Adipose tissue (tissue), 3 donors: ENCODE data around the gene COLEC12. TPM values are rescaled to one million over a fixed set of nuclear protein-coding genes. Genes with fewer than 3 reads are reported as not detected.
A peak's percentile ranks its signal among the peaks of the same experiment; 100 is the strongest.

Experiments
- H3K27ac ChIP-seq: one replicate; pipeline ENCODE4 v1.5.1; 2013; ENCODE audit warnings: low read depth, low read length
- WGBS, 3 donors: extraction: QIAGEN DNeasy Blood & Tissue Kit; methylation state at CpG; one replicate each; pipeline ENCODE4 v1.1.7; 2013; 5-methylcytosine and 5-hydroxymethylcytosine counted together
- polyA plus RNA-seq, 3 donors: library from polyadenylated mRNA; stranded (reverse); fragments of 200-250 nt; gene quantifications; one replicate each; pipeline ENCODE4 v1.2.3, GENCODE V29; 2013
- donor health status: healthy with polysubstance abuse.
- donor health status: Bipolar disorder and iron deficiency.
- donor health status: healthy.

COLEC12 gene
- polyA plus RNA-seq, 3 donors = 5.2 to 10.8 (median 9.5) TPM

DNA sequence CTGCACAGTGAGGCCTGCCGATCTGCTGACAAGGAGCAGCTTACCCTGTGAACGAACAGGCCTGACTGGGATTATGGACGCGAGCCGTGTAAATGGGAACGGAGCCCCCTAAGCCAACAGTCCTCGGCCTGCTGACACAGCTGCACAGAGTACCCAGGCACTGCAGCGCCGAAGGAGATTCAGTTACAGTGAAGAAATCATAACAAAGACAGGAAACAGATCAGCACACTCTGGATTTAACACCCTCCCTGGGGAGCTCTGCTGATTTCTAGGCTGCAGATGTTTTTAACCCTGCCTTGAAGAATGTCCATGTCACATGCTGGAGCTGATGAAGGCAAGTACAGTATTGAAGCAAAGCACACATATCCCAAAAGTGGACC, 43.4 kb downstream of the COLEC12 start:
- H3K27ac ChIP-seq = peak overlapping the region; percentile 10
- WGBS, 3 donors = 9 to 46% (median 13%) methylated on average over 9 of the region's 9 CpGs

DNA sequence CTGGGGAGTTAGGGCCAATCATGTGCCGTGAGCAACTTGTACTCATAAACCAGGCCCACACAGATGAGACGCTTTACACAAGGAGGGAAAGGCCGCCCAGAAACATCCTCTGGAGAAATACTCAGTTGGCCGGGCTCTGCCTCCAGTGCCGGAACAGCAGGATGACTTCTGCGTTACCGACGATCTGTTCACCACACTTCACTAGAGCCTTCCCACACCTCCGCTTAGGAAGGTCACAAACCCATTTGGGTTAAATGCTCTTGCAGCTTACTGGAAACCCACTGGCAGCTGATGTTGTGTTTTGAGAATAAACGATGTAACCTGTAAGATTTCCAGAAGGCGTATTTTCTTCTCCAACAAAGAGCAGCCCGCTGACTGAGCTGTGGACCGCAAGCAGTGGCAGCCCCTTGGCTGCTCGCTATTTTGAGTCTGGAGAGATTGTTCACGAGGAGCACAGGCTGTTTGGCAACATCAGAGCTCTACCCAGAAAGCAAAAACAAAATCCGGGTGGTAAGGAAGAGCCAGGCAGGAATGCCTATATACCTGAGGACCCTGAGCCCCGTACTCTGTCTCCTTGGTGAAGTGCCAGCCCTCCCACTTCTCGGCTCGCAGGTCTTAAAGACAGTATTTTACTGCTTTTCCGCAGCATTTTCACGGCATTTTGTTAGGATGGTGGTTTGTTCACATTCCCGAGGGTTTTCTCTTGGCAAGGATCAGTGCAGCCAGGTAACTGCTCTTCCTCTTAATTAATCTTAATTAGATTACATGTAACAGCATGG, 44.0 kb downstream of the COLEC12 start:
- WGBS, 3 donors = 44 to 79% (median 52%) methylated on average over 22 of the region's 22 CpGs
- peak overlapping the region; percentile 10 for H3K27ac ChIP-seq

DNA sequence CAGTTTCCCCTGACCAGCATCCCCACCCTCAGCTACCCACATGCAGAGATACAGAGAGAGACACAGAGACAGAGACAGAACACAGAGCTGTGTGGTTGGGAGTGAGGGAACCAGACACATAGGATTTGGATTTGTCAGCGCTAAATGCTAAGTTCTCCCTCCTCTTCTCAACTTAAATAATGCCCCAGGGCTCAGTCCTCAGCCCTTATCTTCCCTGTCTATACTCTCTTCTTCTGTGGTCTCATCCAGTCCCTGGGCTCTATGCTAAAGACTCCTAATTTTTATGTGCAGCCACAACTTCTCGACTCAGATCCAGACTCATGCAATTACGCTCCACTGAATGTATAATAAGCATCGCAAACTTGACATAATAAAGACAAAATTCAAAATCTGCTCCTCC, 47.1 kb downstream of the COLEC12 start:
- WGBS, 3 donors = 94 to 98% (median 95%) methylated on average over 4 of the region's 4 CpGs

DNA sequence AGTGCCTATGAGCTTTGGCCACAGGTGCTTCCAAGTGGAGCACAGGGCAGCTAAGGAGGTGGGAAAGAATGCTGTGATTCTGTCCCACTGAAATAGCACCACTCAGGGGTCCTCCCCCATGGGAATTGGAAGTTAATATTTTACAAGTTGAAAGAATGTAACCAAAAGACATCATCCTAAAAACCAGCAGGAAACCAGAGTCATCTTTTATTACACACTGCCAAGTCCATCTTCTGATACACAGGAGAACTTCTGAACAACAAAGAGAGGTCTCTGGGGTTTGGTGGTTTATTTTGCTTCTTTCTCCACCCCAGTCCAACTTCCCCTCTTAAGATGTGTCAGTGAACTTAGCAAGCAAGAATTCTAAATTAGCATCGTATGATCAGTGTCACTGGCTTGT, 47.7 kb downstream of the COLEC12 start:
- WGBS, 3 donors = 31 to 89% (median 32%) methylated on average over 1 of the region's 1 CpG
- H3K27ac ChIP-seq = no peak overlapping the region

More for the DNA sequence above, 47.1 kb downstream of the COLEC12 start:
- H3K27ac ChIP-seq = no peak overlapping the region

DNA sequence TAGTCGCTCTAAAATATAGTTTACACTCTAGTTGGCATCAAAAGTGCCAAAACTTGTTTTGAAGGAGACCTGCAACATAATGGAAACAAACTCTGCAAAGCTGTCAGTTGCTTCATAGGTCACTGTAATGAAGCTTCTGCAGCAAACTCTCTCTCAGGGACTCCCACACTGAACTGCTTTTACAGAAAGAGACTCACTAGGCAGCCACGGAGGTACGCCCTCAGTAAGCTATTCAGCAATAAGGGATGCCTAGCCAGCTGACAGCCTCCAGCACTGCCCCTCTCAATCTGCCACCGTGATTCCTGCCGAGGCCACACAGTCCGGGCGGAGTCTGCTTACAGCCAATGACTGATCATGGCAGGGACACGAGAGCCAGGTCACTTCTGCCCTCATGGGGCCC, 51.1 kb downstream of the COLEC12 start:
- 26 to 50% (median 50%) methylated on average over 8 of the region's 8 CpGs for whole genome bisulfite sequencing, 3 donors
- no peak overlapping the region for H3K27ac ChIP-seq

DNA sequence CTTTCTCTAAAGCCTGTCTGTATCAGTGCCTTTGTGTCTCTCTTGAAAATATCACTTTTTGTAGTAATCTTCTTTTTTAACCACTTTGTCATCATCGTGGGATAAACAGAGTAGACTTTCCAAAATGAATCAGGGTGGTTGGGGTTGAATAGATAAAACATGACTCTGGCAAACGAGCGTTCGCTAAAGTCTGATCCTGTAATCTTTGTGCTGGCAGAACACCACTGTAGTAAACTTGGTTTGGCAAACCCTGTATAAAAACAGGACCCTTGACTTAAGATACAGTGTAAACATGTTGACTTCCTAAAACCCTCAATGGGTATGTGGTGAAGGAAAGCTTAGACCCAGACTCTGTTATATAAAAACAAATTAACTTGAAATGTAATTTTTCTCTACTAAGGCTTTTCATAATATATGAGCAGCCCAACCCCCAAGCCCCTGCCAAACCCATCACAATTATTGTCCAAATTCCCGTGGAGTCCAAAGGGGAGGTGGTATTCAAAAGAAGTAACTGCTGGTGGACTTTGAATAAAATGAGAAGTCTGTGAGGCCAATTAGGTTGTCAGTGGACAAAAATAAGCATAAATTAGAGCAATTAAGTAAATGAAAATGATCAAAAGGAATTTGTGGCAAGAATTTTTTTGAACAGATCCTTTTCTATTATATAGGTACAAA, 52.2 kb downstream of the COLEC12 start:
- 29 to 57% (median 56%) methylated on average over 5 of the region's 5 CpGs for WGBS, 3 donors
- no peak overlapping the region for H3K27ac ChIP-seq

DNA sequence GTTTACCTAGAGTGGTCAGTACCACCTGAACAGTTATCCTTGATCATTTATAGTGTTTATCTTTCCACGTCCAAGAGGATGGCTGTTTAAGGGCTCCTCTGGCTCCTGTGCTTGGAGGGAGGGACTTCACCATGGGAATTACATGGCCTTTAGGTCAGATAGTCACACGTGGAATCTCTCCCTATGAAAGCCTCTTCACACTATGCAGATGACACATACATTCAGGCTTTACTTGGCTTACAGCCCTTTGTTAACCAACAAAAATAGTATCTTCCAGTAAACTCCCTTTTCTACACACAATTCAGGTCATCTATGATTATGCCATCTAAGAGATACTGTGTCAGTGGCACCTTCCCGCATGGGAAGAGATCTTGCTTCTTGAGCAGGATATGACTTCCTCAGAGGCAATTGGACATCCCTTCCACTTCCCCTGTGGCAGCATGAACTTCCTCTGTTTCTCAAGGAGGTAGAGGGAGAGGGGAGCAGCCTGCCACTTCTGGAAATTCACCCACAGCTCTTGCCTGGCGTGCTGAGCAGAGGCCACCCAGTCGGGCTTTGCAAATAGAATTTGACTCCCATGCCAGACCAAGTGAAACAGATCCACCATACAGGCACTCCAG, 53.5 kb downstream of the COLEC12 start:
- H3K27ac ChIP-seq = no peak overlapping the region
- WGBS, 3 donors = 39 to 63% (median 43%) methylated on average over 5 of the region's 5 CpGs

DNA sequence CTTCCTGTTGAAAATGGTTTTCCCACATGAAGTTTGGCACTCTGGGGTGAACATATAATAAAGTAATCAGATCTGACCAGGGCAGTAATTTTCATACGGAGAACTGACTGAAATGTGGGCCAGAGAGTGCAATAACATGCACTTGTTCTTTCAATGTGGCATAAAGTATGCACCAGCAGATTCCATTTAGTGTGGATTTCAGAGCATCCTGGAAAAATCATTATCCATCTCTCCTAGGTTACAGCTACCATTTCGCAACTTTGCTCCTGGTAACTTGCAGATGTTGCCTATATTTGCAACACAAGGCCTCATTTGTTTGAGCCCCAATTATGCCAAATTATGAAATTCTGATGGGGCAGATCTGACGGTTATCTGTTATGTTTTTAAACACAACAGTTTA, 55.4 kb downstream of the COLEC12 start:
- WGBS, 3 donors = 64 to 86% (median 74%) methylated on average over 3 of the region's 3 CpGs

DNA sequence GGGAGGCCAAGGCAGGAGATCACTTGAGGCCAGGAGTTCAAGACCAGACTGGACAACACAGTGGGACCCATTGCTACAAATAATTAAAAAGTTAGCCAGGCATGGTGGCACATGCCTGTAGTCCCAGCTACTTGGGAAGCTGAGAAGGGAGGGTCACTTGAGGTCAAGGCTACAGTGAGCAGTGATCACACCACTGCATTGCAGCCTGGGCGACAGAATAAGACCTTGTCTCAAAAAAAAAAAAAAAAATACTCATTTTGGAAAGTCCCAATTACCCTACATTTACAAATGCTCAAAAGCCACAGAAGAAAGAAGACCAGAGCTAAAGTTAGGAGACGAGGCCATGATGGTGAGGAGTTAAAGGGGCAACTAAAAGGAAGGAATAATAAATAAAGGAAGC, 61.9 kb downstream of the COLEC12 start:
- WGBS, 3 donors = 63 to 83% (median 70%) methylated on average over 2 of the region's 2 CpGs
- no peak overlapping the region for H3K27ac ChIP-seq

More for the DNA sequence above, 55.4 kb downstream of the COLEC12 start:
- no peak overlapping the region for H3K27ac ChIP-seq

DNA sequence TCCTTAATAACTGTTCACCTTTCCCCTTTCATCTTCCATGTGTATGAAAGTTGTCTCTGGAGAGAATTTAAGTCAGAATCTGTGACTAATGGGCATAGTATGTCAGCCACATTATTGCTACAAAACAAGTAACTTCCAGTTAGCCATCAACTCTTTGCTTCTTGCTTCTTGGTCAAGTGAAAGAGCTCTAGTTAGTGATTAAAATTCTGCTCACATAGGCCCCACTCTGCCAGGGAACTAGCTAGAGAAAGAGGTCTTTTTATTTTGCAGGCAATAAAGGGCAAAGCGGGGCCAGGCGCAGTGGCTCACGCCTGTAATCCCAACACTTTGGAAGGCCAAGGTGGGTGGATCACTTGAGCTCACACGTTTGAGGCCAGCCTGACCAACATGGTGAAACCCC, 64.6 kb downstream of the COLEC12 start:
- 92 to 95% (median 93%) methylated on average over 4 of the region's 4 CpGs for WGBS, 3 donors
- H3K27ac ChIP-seq = no peak overlapping the region

DNA sequence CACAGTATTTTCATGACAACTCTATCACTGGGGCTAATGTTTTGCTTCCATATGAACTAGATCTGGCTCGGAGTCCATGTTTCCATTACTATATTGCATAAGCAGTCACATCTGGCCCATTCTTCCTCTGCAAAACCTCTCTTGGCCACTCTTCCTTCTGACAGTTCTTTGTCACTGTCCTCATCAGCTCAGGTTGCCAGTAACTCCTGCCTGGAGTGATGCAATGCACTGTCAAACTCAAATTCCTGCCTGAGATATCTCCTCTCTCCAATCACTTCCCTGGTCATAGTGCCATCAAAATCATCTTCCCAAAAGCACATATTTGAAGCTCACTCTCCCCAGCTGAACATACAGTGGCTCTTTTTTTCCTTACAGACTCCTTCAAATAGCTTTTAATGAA, 66.1 kb downstream of the COLEC12 start:
- 0 to 23% (median 0%) methylated on average over 1 of the region's 1 CpG for WGBS, 3 donors
- no peak overlapping the region for H3K27ac ChIP-seq

DNA sequence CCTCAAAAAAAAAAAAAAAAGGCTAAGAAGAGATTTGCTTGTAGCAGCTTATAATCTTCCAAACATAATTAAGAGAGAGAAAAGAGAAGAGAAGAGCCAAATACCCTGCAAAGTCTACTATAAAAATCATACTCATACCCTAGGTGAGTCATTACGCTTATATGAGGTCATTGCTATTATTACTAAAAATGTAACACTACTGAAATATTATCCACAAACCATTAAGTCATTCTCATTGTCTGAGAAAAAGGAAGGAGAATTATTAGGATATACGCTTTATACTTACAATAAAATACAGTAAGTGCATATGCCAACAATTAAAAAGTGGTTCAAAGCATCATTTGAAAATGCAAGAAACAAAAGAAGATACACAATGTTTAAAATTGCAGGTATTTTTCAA, 66.5 kb downstream of the COLEC12 start:
- WGBS, 3 donors = 80 to 97% (median 87%) methylated on average over 2 of the region's 2 CpGs
- no peak overlapping the region for H3K27ac ChIP-seq

DNA sequence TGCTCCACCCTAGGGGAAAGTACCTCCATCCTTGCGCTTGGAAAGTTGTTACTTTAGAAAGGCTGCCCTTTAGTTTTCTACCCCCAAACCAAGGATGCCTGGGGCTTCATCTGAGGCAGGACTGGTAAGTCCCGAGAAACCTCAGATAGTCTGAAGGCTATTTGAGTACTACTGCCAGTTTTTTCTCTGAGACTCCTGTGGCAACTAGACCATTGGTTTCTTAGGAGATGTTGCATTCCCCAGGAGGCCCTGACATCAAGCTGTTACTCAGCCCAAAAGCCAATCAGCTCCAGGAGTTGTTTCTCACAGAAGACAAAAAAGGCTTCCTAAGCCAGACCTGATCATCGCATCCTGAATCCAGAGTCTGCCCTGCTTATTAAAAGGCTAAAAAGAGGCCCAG, 67.2 kb downstream of the COLEC12 start:
- H3K27ac ChIP-seq = no peak overlapping the region
- 59 to 69% (median 69%) methylated on average over 3 of the region's 3 CpGs for WGBS, 3 donors

DNA sequence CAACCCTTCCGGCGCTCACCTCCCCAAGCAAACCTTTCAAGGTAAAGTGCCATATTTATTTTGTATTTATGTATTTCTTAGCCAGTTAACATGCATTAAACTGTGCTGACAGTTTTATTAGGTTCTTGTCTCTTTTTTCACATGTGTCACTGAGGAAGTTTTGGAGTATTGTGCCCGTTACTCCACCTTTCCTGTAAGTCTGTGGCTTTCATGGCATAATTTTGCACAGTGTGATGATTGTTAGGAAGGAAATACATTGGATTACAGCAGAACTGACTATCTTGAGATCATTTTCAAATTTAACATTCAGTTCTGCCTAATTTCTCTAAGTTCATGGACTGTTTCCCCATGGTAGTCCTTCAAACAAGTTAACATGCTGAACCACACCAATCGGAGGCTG, 67.7 kb downstream of the COLEC12 start:
- no peak overlapping the region for H3K27ac ChIP-seq

DNA sequence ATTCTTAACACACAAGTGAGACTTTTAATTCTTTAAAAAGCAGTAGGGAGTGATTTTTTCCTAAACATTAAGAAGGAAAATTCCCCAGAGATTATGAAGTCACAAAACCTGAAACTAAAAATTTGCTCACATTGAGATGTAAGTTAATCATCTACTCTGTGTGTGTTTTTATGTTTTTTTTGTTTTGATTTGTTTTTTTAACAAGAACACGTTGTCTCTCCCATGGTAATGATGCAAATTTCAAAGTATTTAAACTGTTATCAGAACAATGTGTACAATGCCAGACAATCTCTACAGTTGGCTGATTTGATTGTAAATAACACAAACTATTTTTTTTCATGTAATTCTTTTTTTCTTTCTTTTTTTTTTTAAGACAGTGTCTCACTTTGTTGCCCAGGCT, 71.5 kb downstream of the COLEC12 start:
- WGBS, 3 donors = 18 to 35% (median 20%) methylated on average over 1 of the region's 1 CpG
- no peak overlapping the region for H3K27ac ChIP-seq

More for the DNA sequence above, 67.7 kb downstream of the COLEC12 start:
- WGBS, 3 donors = 53 to 86% (median 60%) methylated on average over 4 of the region's 4 CpGs

DNA sequence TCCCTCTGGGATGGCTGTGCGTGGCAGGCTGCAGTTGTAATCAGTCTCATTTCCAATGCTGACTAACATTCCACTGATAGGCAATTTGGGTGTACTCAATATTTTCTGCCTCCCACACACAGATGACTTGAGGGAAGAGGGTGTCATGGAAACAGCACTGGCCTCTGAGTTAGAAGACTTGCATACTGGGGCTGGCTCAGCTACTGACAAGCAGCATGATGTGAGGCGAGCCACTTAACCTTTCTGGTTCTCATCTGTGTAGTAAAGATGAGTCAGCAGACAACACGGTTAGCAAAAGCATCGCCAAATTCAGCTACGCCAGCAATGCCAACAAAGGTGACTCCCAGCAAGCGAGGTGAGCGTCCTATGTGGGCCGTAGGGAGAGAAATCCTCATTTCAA, 73.5 kb downstream of the COLEC12 start:
- H3K27ac ChIP-seq = no peak overlapping the region
- WGBS, 3 donors = 68 to 87% (median 72%) methylated on average over 8 of the region's 8 CpGs

DNA sequence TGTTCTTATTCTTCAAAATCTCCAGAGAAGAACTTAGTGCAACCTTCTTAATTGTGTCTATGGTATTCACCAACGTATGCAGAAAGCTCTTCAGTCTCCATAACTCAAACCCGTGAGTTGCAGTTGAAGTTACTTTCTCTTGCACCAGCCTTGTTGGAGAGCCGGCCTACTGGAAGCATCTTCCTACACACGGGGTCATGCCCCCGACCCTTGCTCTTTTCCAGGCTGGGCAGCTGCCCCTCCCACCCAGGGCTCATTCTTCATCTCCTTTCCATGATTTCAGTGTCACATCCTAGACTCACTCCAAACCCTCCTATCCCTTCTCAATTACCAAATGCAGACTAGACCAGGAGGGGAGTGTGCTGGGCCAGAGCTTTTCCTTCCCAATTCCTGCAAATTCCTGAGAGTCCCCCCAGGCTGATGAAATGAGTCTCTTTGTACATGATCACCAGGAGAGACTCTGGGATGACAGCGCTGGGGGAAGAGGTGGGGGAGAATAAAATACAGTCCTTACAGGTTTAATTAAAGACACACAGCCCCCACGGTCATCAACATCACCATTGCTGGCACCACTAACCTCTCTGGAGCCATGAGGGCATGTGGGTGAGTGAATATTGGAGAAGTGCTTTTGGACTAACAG, 75.3 kb downstream of the COLEC12 start:
- no peak overlapping the region for H3K27ac ChIP-seq
- 78 to 84% (median 80%) methylated on average over 7 of the region's 7 CpGs for WGBS, 3 donors

DNA sequence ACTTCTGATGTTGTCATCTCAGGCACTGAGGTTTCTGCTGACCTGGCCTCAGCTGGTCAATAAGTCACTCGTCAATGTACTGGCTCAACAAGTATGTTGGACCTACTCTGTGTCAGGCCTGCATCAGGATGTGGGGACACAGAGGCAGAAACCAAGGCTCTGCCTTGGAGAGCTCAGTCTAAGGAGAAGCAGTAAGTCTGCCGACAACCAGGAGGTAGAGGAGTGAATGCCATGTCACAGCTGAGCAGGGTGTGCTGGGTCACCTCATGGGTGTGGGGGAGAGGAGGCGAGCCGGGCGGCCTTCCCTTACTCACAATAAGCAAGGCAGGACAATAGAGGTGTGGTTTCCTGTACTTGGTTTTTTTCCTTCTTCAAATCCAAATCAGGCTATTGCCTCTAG, 75.8 kb downstream of the COLEC12 start:
- no peak overlapping the region for H3K27ac ChIP-seq
- 66 to 79% (median 75%) methylated on average over 5 of the region's 5 CpGs for WGBS, 3 donors

DNA sequence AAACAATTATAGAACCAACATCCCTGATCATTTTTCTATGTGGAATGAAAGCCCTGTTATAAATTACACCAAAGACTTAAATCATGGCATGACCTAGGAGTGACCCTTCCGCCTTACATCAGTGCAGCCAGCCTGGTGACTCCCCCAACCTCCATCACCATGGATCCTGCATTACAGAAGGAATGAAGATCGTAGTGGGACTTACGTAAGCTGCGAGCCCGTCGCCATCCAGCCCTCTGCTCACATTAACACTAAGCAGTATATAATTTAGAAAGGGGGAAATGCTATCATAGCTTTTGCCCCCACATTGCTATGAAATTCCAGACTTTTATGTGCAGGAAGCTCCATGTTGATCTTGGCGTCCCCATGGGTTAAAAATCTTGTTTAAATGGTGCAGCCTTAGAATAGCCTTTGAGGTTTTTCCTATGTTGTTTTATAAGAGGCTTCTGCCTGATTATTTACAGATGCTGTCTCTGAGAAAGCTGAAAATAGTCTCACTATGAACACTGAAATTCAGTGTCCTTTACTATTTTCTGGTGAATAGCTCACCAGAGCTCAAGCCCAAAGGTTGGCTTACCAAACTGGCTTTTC, 76.3 kb downstream of the COLEC12 start:
- 60 to 86% (median 68%) methylated on average over 7 of the region's 7 CpGs for WGBS, 3 donors
- no peak overlapping the region for H3K27ac ChIP-seq
